ENCODE measurements around the gene SRI.
"Not testable (repeated sequence)": the region's sequence is repeated elsewhere in the genome, so short reads cannot be mapped to it uniquely, and the experiment has no call there.

The SRI gene, protein sequence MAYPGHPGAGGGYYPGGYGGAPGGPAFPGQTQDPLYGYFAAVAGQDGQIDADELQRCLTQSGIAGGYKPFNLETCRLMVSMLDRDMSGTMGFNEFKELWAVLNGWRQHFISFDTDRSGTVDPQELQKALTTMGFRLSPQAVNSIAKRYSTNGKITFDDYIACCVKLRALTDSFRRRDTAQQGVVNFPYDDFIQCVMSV

DNA sequence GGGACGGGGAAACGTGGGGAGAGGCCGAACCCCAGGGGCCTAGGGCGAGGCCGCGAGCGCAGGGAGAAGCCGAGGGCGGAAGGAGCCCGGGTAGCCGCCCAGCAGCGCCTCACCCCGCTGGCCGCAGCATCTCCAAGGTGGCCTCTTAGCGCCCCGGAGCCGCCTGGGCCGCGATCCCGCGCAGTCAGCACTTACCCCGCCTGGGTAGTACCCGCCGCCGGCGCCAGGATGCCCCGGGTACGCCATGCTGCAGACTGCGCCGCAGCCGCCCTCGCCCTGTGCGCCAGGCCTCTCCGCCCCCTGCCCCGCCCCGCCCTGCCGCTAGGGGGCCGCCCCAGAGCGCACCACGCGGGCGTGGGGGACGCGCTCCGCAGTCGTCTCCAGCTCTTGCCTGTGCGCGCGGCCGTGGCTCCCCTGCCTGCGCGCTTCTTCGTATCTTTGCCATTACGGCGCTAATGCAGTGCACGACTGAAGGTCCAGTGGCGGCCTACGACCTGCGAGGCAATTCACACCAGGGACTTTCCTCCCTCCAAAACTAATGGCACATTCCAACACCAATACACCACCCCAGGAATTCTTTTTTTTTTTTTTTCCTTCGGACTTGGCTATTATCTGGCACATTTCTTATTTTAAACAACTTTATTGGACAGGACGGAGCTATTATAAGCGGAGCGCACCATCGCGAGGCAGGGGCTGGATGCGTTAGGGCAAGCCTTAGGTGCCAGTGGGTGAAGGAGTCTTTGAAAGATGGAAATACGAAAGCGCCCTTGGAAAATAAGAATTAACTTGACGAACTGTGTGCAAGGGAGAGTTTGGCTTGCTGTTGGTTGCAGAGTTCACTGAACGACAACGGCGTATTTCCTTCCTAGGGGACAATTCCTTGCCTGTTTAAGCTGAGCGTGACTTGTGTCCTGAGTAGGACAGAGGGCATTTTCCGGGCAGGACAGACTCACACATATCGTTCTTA lies at the start of gene SRI:
Gene SRI, minus strand, starts transcription at position 258 of the 967 bp plus-strand sequence. Its CDS starts 12 bp downstream, at position 246.
- DNase-seq (ENCODE audit: low read depth): peak; percentile 79

DNA sequence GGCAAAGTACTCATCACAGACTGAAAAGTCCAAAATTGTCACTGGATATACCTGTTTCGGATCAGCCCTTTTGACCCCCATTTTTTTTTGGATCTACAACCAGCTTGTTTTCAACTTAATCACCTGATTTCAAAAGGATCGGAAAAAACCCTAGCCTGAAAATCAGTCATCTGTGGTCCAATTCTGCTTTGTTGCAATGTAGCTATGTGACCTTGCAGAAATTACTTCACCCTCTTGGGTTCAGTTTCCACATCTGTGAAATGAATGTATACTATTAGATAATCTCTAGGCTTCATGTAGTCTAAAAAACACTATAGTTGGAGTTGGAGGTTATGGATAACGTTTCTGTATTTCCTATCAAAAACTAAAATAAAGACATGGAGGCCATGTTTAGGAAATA lies 49.7 kb upstream of the SRI start:
- DNase-seq (ENCODE audit: low read depth): no peak

DNA sequence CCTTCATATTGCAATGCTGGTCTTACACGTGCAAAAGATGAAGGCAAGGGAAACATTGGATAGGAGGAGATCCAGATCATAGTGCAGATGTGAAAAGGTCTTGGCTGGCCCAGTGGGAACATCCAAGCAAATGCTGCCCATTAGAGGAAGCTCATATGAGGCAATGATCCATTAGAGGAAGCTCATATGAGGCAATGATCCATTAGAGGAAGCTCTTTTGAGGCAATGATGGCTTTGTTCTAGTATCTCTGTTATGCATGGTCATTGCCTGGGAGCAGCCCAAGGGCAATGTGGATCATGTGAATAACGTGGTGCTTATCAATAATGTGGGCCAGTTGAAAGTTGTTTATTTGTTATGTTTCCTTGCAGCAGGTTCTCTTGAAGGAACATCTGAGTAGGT lies 49.0 kb upstream of the SRI start:
- no peak for DNase-seq (ENCODE audit: low read depth)

DNA sequence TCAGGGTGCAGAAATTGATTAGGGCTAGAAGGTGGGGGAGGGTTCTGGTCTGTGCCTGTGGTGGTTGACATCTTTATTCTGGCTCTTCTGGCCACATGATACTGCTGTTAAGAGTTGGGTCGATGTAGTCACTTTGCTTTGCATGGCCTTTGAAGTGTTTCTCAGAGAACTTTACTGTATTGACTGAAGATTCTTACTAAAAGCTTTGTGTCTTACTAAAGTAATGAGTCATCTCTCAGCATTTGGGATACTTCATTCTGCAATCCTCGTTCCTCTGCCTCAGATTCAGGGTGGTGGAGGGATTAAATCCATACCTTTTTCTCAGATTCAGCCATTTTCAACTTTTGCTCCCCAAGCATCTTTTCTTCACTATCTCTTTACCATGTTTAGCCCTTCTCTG lies 48.2 kb upstream of the SRI start:
- DNase-seq (ENCODE audit: low read depth): no peak

DNA sequence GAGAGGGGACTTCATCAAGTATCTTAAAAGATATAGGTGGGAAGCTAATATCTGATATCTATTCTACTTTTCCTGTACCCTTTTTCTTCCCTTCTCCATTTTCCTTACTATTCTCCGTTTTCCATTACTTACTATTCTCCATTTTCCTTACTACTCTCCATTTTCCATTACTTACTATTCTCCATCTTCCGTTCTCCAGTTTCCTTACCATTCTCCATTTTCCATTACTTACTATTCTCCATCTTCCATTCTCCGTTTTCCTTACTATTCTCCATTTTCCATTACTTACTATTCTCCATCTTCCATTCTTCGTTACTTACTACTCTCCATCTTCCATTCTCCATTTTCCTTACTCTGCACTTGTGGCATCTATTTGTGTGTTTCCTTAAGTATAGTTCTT lies 47.6 kb upstream of the SRI start:
- no peak for DNase-seq (ENCODE audit: low read depth)

DNA sequence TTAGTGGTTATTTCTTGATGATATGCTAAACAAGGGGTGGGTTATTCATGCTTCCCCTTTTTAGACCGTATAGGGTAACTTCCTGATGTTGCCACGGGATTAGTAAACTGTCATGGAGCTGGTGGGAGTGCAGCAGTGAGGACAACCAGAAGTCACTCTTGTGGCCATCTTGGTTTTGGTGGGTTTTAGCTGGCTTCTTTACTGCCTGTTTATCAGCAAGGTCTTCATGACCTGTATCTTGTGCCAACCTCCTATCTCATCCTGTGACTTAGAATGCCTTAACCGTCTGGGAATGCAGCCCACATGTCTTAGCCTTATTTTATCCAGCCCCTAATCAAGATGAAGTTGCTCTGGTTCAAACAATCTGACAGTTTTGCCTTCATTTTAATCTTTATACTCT lies 45.1 kb upstream of the SRI start:
- peak; percentile 3 for DNase-seq (ENCODE audit: low read depth)

DNA sequence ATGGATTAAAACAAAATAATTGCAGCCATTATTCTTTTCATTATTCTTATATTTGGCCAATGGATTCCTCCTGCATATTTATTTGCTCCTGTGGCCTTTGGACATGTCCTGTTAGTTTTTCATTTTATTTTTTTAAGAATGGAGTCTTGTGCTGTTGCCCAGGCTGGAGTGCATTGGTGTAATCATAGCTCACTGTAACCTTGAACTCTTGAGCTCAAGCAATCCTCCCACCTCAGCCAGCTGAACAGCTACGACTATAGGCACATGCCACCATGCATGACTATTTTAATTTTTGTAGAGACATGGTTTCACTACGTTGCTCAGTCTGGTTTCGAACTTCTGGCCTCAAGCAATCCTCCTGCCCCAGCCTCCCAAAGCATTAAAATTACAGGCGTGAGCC lies 42.7 kb upstream of the SRI start:
- no peak for DNase-seq (ENCODE audit: low read depth)

DNA sequence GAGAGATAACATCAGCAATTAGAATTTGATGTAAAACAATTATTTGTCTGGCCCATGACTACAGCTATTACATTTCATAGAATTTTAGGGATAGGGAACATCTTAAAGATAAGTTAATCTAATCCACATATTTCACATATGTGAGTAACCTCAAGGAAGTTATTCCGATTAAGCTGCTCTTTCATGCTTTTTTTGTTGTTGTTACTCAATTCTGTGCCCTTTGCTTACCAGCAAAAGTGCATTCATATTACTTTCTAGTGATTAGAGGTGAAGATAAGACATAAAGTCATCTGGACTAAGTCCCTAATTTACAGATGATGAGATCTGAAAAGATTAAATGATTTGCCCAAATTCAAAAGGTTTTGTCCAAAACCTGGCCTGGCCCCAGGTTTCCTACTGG lies 40.9 kb upstream of the SRI start:
- DNase-seq (ENCODE audit: low read depth): no peak

DNA sequence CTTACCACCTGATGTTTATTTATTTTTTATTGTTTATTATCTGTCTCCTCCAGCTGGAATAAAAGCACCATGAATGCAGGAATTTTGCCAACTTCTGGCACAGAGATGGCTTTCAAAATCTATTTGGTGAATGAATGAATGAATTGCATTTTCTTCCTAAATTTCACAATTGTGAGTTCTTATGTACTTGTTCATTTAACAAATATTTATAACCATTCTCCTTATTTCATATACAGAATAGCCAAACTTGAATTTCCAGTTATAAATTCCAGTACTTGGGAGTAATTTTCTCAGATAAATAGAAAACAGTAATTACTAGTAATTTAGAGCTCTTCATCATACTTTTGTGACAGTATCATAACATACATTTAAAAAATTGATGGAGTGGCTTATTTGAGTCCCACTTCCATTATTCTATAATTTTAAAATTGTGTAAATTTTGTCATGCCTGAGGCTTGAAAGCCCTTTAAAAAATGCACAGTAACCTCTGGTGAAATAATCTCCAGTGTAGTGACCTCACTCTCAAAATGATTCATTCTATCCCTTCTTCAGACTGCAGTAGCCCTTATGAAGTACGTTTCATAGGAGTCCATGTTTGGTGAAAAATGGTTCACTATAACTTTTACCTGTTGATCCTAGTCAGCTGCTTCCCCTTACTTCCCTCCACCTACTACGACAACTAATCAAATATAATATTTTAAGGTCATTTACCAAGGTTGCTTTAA lies 40.0 kb upstream of the SRI start:
- peak; percentile 2 for DNase-seq (ENCODE audit: low read depth)

DNA sequence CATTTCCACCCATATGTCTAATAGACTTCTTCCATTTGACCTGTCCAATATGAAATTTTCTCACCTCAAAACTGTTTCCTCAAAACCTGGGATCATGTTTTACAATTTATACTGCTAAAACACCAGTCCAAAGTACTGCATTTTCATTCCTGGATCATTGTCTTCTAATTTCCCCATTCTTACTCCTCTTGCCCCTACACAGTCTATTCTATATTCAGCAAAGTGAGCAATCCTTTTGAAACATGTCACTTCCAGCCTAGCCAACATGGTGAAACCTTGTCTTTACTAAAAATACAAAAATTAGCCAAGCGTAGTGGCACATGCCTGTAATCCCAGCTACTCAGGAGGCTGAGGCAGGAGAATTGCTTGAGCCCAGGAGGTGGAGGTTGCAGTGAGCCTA lies 38.5 kb upstream of the SRI start:
- not testable (repeated sequence) for DNase-seq (ENCODE audit: low read depth)

DNA sequence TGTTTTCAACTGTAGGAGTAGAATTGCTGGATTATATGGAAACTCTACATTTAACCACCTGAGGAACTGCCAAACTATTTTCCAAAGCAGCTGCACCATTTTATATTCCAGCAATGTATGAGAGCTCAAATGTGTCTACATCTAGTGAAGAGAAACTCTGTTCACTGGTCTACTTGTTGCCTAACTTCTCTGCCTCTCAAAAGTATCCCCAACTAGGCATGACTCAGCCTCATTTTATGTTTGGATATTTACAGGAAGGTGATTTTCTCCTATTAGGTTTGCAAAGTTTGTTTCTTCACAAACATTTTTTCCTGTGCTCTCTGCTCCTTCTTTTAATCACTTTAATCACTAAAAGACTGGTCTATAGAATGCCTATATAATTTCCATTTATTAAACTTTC lies 37.1 kb upstream of the SRI start:
- DNase-seq (ENCODE audit: low read depth): no peak

DNA sequence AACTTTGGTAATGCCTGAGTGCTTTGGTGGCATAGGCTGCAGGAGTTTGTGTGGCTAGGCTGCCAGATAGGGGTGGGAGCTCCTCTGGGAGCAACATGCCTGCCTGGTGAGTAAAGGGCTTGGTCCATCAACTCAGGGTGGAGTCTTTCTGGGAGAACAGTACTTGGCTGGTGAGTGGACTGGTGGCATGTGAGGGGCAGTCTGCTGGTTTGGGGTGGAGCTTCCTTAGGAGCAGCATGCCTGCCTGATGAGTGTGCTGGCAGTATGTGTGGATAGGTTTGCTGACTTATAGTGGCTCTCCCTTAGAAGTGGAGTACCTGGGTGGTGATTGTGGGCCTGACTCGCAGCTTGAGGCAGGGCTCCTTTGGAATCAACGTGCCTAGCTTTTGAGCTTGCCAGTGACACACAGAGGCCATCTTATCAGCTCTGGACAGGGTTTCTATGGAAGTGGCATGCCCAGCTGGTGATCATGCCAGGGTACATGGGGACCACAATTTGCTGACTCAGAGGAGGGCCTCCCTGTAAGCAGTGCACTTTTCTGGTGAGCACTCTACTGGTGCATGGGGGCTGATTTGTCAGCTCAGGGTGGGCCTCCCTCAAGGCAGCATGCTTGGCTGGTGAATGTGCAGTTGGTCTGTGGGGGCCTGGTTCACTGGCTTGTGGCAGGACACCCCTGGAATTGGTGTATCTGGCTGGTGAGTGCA lies 35.0 kb upstream of the SRI start:
- DNase-seq (ENCODE audit: low read depth): peak; percentile 4

DNA sequence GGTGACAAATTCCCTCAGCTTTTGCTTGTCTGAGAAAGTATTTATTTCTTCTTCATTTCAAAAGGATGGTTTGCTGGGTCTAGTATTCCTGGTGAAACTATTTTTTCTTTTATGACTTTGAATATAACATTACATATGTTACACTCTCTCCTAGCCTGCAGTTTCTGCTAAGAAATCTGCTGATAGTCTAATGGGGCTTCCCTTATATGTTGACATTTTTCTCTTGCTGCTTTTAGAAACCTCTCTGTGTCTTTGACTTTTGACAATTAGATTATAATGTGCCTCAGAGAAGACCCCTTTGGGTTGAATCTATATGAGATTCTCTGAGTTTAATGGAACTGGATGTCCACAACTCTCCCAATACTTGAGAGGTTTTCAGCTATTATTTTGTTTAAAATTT lies 33.8 kb upstream of the SRI start:
- no peak for DNase-seq (ENCODE audit: low read depth)

DNA sequence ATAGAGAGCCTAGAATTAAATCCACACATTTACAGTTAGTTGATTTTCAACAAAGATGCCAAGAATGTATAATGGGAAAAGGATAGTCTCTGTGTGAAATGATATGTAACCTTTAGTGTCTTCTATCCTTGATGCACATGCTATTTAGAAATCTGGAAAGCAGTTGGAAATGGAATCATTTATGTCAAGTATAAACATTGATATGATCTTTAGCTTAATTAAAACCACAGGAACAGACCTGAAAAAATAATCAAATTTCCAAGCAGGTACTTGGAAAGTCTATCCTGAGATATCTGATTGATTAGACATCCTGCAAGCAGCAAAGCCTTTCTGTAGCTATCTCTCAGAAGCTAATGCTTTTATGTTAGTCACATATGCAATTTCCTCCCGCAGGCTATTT lies 24.4 kb upstream of the SRI start:
- DNase-seq (ENCODE audit: low read depth): no peak

DNA sequence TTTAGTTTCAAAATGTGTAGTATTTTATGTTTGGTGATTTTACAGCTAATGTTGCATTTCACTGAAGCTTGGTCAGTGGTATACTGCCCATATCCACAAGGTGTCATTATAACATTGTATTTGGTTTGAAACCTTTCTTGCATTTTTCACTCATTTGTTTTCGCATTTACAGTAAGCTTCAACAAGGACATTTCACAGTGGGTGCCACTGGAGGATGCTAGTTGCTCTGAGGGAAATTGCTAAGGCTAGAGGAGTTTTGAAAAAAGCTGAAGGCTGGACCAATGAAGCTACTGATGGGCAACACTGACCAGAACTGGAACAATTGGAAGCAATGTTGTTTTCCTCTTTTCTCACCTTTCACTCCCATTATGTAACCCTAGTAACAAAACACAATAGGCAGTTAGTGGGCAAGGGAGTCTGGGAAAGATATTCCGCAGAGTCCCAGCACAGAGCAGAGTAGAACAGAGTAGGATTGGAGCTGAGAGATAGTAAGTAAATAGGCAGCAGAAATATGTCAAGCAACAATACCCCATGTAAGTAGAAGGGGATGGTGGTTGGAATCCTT lies 23.6 kb upstream of the SRI start:
- DNase-seq (ENCODE audit: low read depth): peak; percentile 56

DNA sequence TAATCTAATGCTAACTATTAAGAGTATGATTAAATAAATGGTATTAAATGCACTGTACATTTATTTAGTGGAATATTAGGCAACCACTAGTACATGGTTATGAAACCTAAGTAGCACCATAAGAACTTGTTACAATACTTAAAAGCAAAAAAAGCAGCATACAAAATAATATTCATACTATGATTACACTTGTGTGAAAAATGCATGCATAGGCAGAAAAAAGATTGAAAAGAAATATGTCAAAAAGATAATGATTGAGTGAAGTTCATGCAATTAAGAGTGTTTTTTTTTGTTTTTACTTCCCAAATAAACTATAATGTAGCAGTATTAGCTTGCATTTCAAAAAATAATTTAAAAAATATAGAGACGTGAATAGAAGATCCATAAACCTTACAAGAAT lies 20.0 kb upstream of the SRI start:
- DNase-seq (ENCODE audit: low read depth): no peak

DNA sequence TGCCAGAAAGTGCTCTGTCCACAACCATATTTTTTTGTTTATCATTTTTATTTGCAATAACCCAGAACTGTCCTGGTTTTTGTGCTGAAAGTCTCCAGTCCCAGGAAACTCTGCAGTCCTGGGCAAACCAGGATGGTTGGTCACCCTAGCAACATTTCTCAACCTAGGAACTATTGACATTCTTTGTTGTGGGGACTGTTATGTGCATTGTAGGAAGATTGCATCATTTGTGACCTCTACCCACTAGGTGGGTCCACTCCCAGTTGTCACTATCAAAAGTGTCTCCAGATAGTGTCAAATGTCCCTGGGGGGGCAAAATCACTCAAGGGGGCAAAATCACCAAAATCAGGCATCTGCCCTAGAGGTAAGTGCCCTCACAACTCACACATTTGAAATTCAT lies 14.0 kb upstream of the SRI start:
- DNase-seq (ENCODE audit: low read depth): no peak

DNA sequence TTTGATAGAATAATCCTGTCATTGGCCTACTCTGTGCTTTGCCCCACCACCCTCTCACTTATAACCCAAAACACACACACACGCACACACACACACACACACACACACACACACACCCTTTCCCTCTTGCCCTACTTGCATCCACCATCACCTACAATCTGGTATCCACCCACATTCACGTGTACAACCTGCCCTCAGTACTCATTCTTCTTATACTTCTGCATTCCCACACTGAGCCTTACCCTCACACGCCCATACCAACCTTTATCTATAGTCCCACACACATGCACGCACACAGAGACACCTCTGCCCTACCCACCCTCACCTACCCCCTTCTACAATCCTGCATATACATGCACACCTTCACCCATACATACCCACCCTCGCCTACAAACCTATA lies 10.8 kb upstream of the SRI start:
- DNase-seq (ENCODE audit: low read depth): no peak

DNA sequence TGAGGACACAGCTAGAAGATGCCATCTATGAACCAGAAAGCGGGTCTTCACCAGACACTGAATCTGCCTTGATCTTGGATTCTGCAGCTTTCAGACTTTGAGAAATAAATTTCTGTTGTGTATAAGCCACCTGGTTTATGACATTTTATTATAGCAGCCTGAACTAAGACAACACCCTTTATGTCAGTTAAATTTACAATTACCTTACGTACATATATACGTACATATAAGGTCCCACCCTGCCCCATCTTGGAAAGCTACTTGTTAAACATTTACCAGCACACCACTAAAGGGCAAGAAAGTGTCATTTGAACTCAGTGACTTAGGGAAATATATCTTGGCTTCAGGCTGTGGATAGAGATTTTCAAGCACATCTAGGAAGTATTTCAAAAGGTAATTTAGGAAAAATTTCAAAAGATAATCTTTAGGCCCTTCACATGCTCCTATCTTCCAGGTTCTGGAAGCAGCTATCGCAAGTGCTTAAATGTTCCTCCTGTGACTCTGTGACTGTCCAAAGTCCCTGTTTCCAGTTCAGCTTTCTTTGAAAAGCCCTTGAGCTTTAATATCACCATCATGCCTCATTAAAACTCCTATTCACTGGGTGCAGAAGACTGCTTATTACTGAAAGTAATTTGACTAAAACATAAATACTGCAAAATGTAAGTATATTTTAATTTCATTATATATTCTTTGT lies 9.6 kb upstream of the SRI start:
- no peak for DNase-seq (ENCODE audit: low read depth)

DNA sequence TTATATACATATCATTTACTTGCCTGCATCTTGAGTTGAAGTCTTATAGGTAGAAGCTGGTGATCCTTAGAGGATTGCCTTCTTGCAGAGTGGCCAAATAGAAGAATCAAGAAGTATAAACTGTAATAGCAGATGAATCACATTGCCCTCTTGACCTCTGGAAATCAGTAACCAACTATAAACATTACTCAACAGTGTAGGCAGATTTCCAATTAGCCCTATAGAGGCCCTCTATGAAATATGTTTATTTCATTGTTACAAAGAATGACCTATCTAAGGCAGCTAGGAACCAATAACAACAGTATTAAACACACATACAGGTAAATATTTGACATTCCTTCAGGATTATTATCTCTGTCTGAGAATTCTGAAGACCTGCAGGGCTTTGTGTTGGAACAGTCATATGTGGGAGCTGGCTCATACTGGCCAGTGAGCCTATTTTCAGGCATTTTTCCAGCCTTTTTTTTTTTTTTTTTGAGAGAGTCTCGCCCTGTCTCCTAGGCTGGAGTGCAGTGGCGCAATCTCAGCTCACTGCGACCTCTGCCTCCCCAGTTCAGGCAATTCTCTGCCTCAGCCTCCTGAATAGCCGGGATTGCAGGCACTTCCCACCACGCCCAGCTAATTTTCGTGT lies 7.2 kb upstream of the SRI start:
- DNase-seq (ENCODE audit: low read depth): peak; percentile 85

DNA sequence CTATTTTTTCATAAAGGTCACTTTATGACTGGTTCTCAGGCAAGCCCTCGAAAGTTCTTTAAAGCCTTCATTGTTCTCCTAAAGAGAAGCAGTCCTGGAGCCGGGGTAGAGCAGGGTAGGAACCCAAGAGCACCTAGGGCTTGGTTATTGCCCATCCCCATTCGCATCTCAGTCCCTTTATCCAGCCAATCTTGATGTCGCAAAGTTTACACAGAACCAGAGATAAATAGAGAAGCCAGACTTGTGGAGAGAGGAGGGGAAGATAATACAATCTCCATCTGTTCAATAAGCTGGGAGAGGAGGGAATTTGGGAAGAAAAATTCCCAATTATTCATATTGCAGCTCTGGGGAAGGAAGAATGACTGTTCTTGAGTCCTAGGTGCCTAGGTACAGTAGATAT lies 6.4 kb upstream of the SRI start:
- DNase-seq (ENCODE audit: low read depth): no peak
